NCI-H446 treated with DMSO at 0.1 percent for 48 hours (cell line): Measurements from ENCODE around the gene NKAIN2.

ENCODE experiments used
- DNase-seq: peaks from one replicate; lab custom pipeline; 2025; lab: John Stamatoyannopoulos, UW

Gene NKAIN2

GRCh38 chr6:124604719-124605118 is 801.1 kb downstream of the NKAIN2 start:
- DNase-seq, result no peak

DNA sequence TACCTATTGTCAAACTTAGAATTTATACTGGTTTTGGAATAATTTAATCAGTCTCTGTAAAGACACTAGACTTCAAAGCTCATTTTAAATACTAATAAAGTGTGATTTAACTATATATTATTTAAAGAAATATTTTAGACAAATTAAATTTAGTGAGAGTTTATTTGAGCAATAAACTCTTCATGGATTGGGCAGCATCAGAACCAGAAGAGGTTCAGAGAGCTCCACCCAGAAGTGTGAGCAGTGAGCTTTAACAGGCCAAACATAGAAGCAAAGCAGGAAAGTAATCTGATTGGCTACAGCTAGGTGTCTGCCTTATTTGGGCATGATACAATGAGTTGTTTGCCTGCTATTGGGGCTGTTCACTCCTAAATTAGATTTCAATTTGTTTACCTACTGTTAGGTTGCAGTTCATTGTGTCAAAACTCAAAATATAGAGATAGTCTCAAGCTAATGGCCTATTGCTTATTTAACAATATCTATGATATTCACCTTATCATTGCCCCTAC is 803.5 kb downstream of the NKAIN2 start:
- no peak for DNase-seq

GRCh38 chr6:124613031-124613430 is 809.4 kb downstream of the NKAIN2 start:
- no peak for DNase-seq

- no peak for DNase-seq
Measured at GRCh38 chr6:124622351-124622750, 818.7 kb downstream of the NKAIN2 start.

- no peak for DNase-seq
Measured at GRCh38 chr6:124633655-124634054, 830.0 kb downstream of the NKAIN2 start.

GRCh38 chr6:124640432-124640831 is 836.8 kb downstream of the NKAIN2 start:
- no peak for DNase-seq

- DNase-seq, result no peak
Measured at GRCh38 chr6:124655866-124656265, 852.2 kb downstream of the NKAIN2 start.

GRCh38 chr6:124658053-124658452 is 854.4 kb downstream of the NKAIN2 start:
- DNase-seq, result no peak

- DNase-seq, result no peak
Measured at GRCh38 chr6:124659427-124659826, 855.8 kb downstream of the NKAIN2 start.

- no peak for DNase-seq
Measured at GRCh38 chr6:124660185-124660584, 856.5 kb downstream of the NKAIN2 start.

- DNase-seq, result no peak
Measured at GRCh38 chr6:124661097-124661661, 857.5 kb downstream of the NKAIN2 start.

GRCh38 chr6:124668028-124668427 is 864.4 kb downstream of the NKAIN2 start:
- DNase-seq, result no peak

DNA sequence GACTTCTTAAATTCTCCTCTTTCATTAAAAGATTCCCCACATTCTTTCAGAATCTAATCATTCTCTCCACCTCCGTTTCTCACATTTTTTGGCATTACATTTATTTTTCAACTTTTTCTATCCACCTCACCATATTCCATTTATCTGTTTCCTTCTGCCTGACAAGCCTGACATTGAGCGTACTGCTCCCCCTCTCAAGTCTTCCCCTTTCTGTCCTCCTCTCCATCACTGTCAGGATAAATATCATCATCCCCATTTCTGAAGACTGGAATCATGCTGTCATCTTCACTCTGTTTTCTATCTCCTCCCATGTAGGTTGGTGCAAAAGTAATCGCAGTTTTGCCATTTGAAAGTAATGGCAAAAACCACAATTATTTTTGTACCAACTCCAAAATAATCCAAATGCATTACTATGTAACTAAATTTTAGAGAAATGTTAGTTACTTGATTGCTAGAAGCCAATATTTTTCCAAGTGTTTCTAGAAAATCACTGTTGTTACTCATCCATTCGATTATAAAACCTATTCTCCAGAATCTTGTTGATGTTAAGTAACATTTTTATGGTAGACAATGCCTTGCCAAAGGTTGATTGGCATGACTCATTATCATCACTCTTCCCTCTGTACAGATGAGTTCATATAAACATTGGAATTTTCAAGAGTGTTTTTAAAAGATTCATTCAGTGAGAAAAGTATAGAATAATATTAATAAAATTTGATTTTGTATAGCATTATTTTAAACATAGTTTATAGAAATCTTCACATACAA is 866.2 kb downstream of the NKAIN2 start:
- DNase-seq, result no peak

DNA sequence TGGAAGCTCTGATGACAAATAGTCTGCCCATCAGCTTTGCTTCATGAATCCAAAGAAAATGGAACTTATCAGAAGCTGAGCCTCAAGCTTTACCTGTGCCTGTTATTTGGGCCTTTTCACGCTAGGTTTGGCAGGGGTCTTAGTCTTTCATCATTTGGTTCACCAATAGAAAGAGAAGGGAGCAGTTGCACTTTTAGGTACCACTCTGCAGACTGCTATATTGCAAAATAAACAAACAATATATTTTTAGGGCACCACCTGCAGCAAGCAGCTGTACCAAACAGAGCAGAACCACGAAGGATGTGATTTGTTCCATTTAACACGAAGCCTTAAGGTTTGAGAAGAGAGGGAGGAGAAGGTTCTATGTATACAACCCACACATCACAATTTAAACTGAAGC is 867.1 kb downstream of the NKAIN2 start:
- no peak for DNase-seq

DNA sequence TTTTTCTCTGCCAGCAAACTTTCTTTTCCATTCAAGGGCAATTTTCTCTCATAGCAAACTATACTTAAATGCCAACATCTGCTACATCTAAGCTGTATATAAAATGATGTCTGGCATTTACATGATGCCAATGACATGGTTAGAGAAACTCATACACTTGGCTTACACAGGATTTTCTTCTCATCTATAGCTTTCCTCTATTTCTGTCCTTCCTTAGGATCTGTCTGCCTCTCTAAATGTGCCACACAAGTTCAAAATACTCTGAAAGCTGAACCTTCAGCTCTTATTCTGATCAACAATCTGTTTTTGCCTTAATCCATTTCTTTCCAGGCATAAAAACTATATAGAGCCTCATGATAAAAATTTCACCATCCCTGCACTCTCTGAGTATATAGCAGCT is 867.7 kb downstream of the NKAIN2 start:
- DNase-seq, result no peak

GRCh38 chr6:124674042-124674441 is 870.4 kb downstream of the NKAIN2 start:
- no peak for DNase-seq

DNA sequence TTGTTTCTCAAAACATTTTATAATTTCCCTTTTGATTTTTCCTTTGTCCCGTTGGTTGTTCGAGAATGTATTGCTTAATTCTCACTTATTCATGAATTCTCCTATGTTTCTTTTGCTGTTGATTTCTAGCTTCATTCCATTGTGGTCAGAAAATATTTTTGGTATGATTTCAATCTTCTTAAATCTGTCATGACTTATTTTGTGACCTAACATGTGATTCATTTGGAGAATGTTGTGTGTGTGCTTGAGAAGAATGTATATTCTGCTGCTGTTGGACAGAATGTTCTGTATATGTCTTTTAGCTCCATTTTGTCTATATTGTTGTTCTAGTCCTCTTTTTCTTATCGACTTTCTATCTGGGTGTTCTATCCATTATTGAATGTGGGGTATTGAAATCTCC is 872.4 kb downstream of the NKAIN2 start:
- DNase-seq, result no peak

DNA sequence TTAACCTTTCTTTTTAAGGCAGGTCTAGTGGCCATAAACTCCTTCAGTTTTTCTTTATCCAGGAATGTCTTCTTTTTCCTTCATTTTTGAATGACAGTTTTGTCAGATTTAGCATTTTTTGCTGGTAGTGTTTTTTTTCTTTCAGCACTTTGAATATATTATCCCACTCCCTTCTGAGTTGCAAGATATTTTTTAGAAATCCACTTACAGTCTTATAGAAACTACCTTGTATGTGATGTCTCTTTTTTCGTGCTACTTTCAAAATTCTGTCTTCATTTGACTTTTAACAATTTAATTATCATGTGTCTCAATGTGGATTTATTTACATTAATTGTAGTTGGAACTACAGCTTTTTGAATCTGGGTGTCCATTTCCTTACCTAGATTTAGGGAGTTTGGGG is 874.2 kb downstream of the NKAIN2 start:
- no peak for DNase-seq

- DNase-seq, result no peak
Measured at GRCh38 chr6:124679387-124679786, 875.7 kb downstream of the NKAIN2 start.

DNA sequence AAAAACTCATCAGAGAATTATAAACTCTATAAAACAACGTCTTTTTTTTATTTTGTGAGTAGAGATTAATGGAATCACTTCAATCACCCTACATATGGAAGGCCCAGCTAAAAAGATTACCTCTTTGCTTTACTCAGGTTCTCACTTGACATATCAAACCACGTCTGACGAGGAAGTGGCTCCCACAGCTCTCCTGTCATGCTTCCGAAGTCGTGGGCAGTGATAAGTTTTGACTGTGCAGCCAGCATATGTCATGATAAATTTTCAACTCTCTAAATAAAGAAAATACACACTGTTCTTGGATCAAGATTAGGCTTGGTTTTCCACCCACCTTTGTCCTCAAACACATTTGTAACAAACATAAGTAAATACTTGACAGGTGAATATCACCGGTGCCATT is 879.1 kb downstream of the NKAIN2 start:
- DNase-seq, result no peak

DNA sequence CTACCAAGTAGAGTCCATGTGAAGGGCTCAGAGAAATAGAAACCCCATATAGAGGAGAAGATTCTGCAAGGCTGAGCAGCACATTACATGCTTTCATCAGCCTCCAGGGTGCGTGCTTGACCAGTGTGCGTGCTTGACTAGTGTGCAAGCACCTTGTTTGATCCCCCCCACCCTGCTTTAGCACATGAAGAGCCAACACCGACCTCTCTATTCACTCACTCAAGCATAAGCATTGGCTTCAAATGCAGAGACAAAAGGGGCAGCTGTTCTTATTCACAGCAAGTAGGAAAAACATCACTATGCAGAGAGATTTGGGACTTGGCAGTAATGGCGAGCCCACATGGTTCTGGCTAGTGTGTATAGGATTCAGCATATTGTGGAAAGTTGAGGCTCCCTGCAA is 879.8 kb downstream of the NKAIN2 start:
- peak; percentile 73 for DNase-seq

DNA sequence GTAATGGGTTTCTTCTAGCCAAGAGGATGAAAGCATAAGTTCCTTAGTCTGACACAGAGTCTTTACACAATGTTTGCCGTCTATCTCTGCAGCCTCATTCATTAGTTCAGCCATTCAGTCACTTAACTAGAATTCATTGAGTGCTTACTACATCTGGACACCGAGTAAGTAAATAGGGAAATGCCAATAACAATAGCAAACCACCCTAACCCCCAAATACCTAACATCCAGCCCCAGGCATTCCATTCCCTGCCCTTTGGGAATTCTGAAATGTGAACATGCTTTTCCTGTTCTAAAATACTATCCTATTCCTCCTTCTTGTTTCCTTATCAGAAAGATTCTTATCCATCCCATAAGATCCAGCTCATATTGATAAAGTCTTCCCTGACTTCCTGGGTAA is 881.0 kb downstream of the NKAIN2 start:
- DNase-seq, result no peak

GRCh38 chr6:124688369-124688768 is 884.7 kb downstream of the NKAIN2 start:
- DNase-seq, result no peak
